Caco-2 (cell line): Measurements from ENCODE around the gene SLC25A30. TPM values are rescaled to one million over a fixed set of nuclear protein-coding genes. Genes with fewer than 3 reads are reported as not detected.
"Not testable (repeated sequence)": the region's sequence is repeated elsewhere in the genome, so short reads cannot be mapped to it uniquely, and the experiment has no call there.

Experiments used
- BruUV-seq: library from RNA; stranded (reverse); fragments of 400-500 nt; replicated peaks from 2 replicates; lab custom pipeline; 2021; lab: Mats Ljungman, UMichigan
- CTCF ChIA-PET: fragments of 300-600 bp; sonication (Branson Sonifier 250); formaldehyde crosslinking; loops from one replicate; lab custom pipeline; 2022; ENCODE audit warnings: antibody characterized with exemption; lab: Charles Lee
- POLR2A ChIA-PET: fragments of 300-600 bp; sonication (Branson Sonifier 250); formaldehyde crosslinking; loops from one replicate; lab custom pipeline; 2022; ENCODE audit warnings: antibody characterized with exemption; lab: Charles Lee
- DNase-seq, 2 experiments: peaks; one replicate each; pipeline versions ENCODE4 v3.0.0 to v3.0.0-alpha.2; 2020 to 2022
- H3K27me3 ChIP-seq: replicated peaks from 2 replicates; pipeline ENCODE4 v1.6.0; 2011; ENCODE audit warnings: low read length; ENCODE audit not compliant: control insufficient read depth, insufficient read depth
- H3K36me3 ChIP-seq: 2 replicates; pipeline ENCODE4 v1.5.1; 2011; ENCODE audit warnings: low read length; ENCODE audit not compliant: control insufficient read depth, insufficient read depth
- H3K4me1 ChIP-seq: fragments of 250-450 bp; sonication (Bioruptor Pico); 2 replicates; pipeline ENCODE4 v1.5.1; 2020; ENCODE audit warnings: mild to moderate bottlenecking
- H3K4me3 ChIP-seq: 2 replicates; pipeline ENCODE4 v1.5.1; 2011; ENCODE audit warnings: low read depth, mild to moderate bottlenecking, control low read depth, low read length
- H3K9me3 ChIP-seq: fragments of 250-450 bp; sonication (Bioruptor Pico); 2 replicates; pipeline ENCODE4 v1.5.1; 2020; ENCODE audit warnings: mild to moderate bottlenecking, moderate library complexity
- H3K27ac Mint-ChIP-seq: one replicate; pipeline ENCODE4 v1.8.0; 2022; ENCODE audit warnings: mixed read lengths; ENCODE audit not compliant: unreplicated experiment
- H3K27me3 Mint-ChIP-seq: one replicate; pipeline ENCODE4 v1.8.0; 2022; ENCODE audit warnings: mixed read lengths; ENCODE audit not compliant: insufficient read depth, unreplicated experiment
- H3K36me3 Mint-ChIP-seq: one replicate; pipeline ENCODE4 v1.8.0; 2022; ENCODE audit warnings: mild to moderate bottlenecking, mixed read lengths; ENCODE audit not compliant: insufficient read depth, unreplicated experiment
- H3K4me1 Mint-ChIP-seq: one replicate; pipeline ENCODE4 v1.8.0; 2022; ENCODE audit warnings: low read depth, mixed read lengths; ENCODE audit not compliant: unreplicated experiment
- H3K4me3 Mint-ChIP-seq: one replicate; pipeline ENCODE4 v1.8.0; 2022; ENCODE audit warnings: mild to moderate bottlenecking, moderate library complexity, mixed read lengths; ENCODE audit not compliant: unreplicated experiment
- H3K9me3 Mint-ChIP-seq: one replicate; pipeline ENCODE4 v1.8.0; 2022; ENCODE audit warnings: mixed read lengths; ENCODE audit not compliant: unreplicated experiment
- CTCF ChIP-seq, 2 experiments: fragments of 200-600 bp in 1 of 2; IDR thresholded peaks; 1 replicate in 1 of 2; 2 replicates in 1 of 2; pipeline versions ENCODE4 v1.5.1 to v1.8.0; 2011 to 2022; ENCODE audit warnings: antibody characterized with exemption in 1 of 2, control low read depth in 1 of 2, inconsistent platforms in 1 of 2, low read depth in 1 of 2, low read length in 1 of 2, mild to moderate bottlenecking in 1 of 2, moderate library complexity in 1 of 2; ENCODE audit not compliant: insufficient read depth in 1 of 2, severe bottlenecking in 1 of 2, unreplicated experiment in 1 of 2
- intact Hi-C: fragments of 100-400 bp; cut with micrococcal nuclease; formaldehyde crosslinking; loops from one replicate; pipeline ENCODE4 v1.10.0; 2022; ENCODE audit not compliant: unreplicated experiment
- total RNA-seq: library from RNA; stranded (reverse); gene quantifications from 2 replicates; pipeline ENCODE4 v1.2.3, GENCODE V29; 2022

The SLC25A30 gene
- total RNA-seq, 1 experiment from 2014 or later = 12.2 TPM

DNA sequence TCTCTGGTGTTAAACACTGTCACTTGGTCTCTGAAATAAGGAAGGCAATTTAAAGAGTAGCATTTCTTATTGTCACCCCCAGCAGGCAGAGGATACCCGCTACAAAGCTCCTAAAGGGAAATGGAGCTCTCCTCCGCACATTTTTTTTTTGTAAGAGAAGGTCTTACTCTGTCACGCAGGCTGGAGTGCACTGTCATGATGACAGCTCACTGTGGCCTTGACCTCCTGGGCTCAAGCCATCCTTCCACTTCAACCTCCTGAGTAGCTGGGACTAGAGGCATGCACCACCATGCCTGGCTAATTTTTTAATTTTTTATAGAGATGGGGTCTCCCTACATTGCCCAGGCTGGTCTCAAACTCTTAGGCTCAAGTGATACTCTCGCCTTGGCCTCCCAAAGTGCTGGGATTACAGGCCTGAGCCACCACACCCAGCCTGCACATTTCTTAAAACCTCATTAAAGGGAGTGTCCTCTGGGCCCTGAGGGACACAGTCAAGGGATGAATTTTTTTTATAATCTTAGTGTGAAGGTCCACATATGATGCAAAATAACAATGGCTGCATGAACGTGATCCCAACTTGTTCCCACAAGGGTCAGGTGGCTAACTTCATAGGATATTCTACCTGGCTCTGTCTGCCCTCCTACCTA lies 32.1 kb downstream of the SLC25A30 start:
- Mint-ChIP-seq H3K4me3 (no peak overlapping the region), H3K4me1 (no peaks in the 10 kb centered on the region), H3K9me3 (no peaks in the 10 kb centered on the region), H3K27ac (no peak overlapping the region), H3K36me3 (no peaks in the 10 kb centered on the region), H3K27me3 (no peaks in the 10 kb centered on the region)
- Histone ChIP-seq H3K4me1 (0 out of 2 replicates have a peak, but pooled peaks cover 3% of the 10 kb centered on the region), H3K9me3 (no peaks in the 10 kb centered on the region), H3K36me3 (no peaks in the 10 kb centered on the region; the same call in 1 of the 2 replicates), H3K27me3 (no peaks in the 10 kb centered on the region), H3K4me3 (no peak overlapping the region)
- ChIA-PET POLR2A (no interaction called here), CTCF (no interaction called here)
- TF ChIP-seq CTCF (IDR thresholded peaks at IDR 0.05; ENCODE audit: insufficient read depth in 1 of 2, low read depth in 1 of 2, low read length in 1 of 2, severe bottlenecking in 1 of 2, unreplicated experiment in 1 of 2) = no peak
- no TSS peak for BruUV-seq
- no peak for DNase-seq
- intact Hi-C loops = no loop called here

DNA sequence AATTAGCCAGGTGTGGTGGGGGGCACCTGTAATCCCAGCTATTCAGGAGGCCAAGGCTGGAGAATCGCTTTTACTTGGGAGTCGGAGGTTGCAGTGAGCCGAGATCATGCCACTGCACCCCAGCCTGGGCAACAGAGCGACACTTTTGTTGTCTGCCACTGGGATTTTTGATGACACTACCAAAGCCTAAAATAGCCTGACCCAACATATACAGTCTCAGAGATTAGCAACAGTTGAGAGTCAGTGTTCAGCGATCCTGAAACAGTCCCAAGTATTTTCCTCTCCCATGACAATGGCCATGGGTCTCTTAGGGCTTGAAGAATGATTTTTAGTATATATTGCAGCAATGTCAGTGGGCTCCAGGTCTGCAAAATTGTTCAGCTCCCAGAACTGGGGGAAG lies 32.9 kb downstream of the SLC25A30 start:
- DNase-seq = no peak
- Histone ChIP-seq H3K36me3 (no peaks in the 10 kb centered on the region; the same call in 1 of the 2 replicates), H3K4me3 (no peak overlapping the region), H3K9me3 (no peaks in the 10 kb centered on the region), H3K27me3 (no peaks in the 10 kb centered on the region), H3K4me1 (0 out of 2 replicates have a peak, but pooled peaks cover 3% of the 10 kb centered on the region)
- H3K9me3 Mint-ChIP-seq = no peaks in the 10 kb centered on the region
- intact Hi-C loops = no loop called here
- no TSS peak for BruUV-seq
- no peak overlapping the region for H3K27ac Mint-ChIP-seq
- no peak overlapping the region for H3K4me3 Mint-ChIP-seq
- H3K4me1 Mint-ChIP-seq = no peaks in the 10 kb centered on the region
- H3K27me3 Mint-ChIP-seq = no peaks in the 10 kb centered on the region
- TF ChIP-seq CTCF (IDR thresholded peaks at IDR 0.05; ENCODE audit: insufficient read depth in 1 of 2, low read depth in 1 of 2, low read length in 1 of 2, severe bottlenecking in 1 of 2, unreplicated experiment in 1 of 2) = no peak
- H3K36me3 Mint-ChIP-seq = no peaks in the 10 kb centered on the region
- POLR2A ChIA-PET = no interaction called here
- CTCF ChIA-PET = no interaction called here

DNA sequence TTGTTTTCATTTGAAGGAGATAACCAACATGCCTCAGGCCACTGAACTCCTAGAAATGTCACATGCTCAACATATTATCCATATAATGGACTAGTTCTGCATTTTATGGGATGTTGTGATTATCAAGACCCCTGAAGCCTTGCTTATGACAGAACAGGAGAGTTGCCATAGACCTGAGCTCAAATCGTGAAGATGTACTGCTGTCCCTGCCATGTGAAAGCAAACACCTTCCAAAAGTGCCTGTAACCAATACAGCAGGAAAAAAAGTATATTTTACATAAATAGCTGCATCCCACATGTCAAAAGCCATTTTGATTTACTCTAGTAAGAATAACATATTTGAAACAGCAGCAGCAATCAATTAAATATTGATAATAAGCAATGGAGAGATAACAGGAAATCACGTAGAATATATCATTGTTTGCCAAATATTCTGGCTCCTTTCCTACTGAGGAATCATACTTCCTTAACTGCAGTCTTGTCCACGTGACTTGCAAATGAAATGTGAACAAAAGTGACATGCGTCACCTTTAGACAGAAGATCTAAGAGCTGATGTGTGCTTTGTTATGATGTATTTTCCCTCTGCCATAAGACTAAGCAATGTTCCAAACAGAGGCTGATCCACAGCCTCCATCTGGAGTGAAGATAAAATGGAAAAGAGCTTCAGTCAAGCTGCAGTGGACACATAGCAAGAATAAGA lies 33.5 kb downstream of the SLC25A30 start:
- no peak overlapping the region for H3K4me3 Mint-ChIP-seq
- BruUV-seq = no TSS peak
- no peaks in the 10 kb centered on the region for H3K27me3 ChIP-seq
- no peak for DNase-seq
- ChIA-PET POLR2A (no interaction called here), CTCF (no interaction called here)
- intact Hi-C loops = no loop called here
- no peaks in the 10 kb centered on the region for H3K9me3 ChIP-seq
- H3K36me3 Mint-ChIP-seq = no peaks in the 10 kb centered on the region
- 0 out of 2 replicates have a peak, but pooled peaks cover 3% of the 10 kb centered on the region for H3K4me1 ChIP-seq
- H3K9me3 Mint-ChIP-seq = no peaks in the 10 kb centered on the region
- no peaks in the 10 kb centered on the region; the same call in 1 of the 2 replicates for H3K36me3 ChIP-seq
- H3K27me3 Mint-ChIP-seq = no peaks in the 10 kb centered on the region
- H3K4me1 Mint-ChIP-seq = no peaks in the 10 kb centered on the region
- no peak overlapping the region for H3K4me3 ChIP-seq
- no peak overlapping the region for H3K27ac Mint-ChIP-seq
- TF ChIP-seq CTCF (IDR thresholded peaks at IDR 0.05; ENCODE audit: insufficient read depth in 1 of 2, low read depth in 1 of 2, low read length in 1 of 2, severe bottlenecking in 1 of 2, unreplicated experiment in 1 of 2) = no peak

DNA sequence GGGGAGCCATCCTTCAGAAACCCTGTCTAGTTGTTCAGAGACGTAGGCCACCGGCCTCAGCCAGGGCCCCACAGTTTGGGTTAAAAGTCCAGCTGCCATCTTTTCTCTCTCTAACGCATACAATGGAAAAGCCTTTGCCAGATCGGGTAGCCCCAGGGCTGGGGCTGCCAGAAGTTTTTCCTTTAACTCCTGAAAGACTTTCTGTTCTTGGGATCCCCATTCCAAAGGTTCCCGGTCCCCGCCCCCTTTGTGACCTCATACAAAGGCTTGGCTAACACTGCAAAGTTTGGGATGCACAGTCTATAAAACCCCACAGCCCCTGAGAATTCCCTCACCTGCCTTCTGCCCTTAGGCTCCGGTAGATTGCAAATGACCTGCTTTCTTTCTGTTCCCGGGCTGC lies 35.4 kb downstream of the SLC25A30 start:
- DNase-seq, H3K4me1 ChIP-seq, H3K36me3 Mint-ChIP-seq, CTCF ChIA-PET, BruUV-seq, H3K4me3 ChIP-seq, H3K27me3 ChIP-seq, intact Hi-C loops, H3K36me3 ChIP-seq, H3K9me3 Mint-ChIP-seq, H3K27ac Mint-ChIP-seq, H3K27me3 Mint-ChIP-seq, H3K9me3 ChIP-seq, H3K4me3 Mint-ChIP-seq, H3K4me1 Mint-ChIP-seq, POLR2A ChIA-PET: not testable (repeated sequence)
